Right forelimb (tissue), 1 donor: Measurements from ENCODE around the gene ACSM5.
"Not testable (repeated sequence)": the region's sequence is repeated elsewhere in the genome, so short reads cannot be mapped to it uniquely, and the experiment has no call there.

ENCODE experiments used
- DNase-seq: peaks from one replicate; pipeline ENCODE4 v3.0.0-alpha.2; 2018

ACSM5 gene

GRCh38 chr16:20459227-20459626, 49.9 kb downstream of the ACSM5 start:
- not testable (repeated sequence) for DNase-seq

DNA sequence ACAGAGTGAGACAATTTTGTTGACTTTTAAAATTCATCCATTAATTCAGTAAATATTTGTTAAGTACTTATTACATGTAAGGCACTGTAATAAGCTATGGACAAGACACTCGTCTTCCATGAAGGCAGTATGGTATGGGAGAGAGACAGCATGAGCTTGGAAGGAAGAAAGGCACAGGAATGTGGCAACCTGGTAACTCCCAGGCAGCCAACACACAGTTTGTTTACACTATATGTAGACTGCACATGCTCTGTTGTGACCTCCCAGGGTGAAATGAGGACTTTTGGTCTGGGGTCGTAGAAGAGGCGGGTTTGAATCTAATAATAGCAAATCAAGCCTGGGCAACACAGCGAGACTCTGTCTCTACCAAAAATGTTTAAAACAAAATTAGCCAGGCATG, 51.0 kb downstream of the ACSM5 start:
- not testable (repeated sequence) for DNase-seq

DNA sequence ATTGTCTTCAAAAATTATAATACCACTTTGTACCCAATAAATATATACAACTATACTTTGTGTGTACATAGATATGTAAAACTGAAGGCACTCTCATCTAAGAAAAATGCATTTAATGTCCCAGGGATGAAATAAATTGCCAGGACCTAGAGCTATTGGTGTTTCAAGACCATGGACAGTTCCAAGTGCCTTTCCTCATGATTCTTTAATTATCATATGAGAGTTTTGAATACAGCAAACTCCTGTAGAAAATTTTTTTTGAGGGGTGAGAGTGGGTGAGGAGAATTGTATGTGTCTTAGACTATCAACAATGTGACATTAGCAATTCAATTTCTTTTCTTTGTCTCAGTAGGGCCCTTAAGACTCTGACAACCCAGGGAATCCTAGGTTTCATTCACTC, 59.6 kb downstream of the ACSM5 start:
- not testable (repeated sequence) for DNase-seq

DNA sequence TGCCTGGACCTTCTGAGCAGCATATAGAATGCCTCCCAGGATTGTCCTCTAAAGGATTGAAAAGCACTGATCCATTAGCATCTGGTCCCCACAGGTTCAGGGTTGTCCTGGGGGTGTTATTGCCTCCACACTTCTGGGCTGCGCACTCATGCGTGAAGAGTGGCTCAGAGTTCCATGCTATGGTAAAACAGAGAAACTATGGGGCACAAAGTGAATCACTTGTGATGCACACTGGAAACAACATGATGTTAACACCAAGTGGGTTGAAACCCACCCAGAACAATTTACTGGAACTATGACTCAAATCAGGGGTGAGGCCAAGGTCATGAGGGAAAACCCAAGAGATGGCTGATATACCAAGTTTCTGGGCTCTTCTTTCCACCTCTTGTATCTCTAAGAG, 60.6 kb downstream of the ACSM5 start:
- not testable (repeated sequence) for DNase-seq

- not testable (repeated sequence) for DNase-seq
These were observed 61.4 kb downstream of the ACSM5 start for GRCh38 chr16:20470732-20471131.

DNA sequence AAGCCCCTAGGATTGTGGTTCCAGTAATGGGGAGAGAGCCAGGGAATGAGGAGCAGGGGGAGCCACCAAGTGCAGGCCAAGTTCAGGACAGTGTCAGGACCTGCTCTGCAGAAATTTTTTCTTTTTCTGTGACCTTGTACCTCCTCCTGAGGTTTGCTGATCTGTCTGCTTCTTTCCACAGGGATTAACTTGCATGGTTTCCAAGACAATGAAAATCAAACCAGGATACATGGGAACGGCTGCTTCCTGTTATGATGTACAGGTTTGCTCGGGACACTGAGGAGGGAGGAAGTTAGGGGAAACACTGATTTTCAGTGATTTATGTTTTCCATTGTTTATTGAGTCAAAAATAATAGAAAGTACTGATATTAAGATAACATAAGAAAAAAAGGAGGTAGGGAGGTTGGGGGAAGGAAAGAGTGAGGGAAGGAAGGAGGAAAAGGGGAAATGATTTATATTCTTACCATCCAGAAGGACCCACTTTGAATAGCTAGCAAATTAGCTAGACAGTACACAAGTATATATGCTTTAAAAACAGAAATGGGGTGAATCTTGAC, 67.9 kb downstream of the ACSM5 start:
- not testable (repeated sequence) for DNase-seq

GRCh38 chr16:20483989-20484388, 74.7 kb downstream of the ACSM5 start:
- not testable (repeated sequence) for DNase-seq

DNA sequence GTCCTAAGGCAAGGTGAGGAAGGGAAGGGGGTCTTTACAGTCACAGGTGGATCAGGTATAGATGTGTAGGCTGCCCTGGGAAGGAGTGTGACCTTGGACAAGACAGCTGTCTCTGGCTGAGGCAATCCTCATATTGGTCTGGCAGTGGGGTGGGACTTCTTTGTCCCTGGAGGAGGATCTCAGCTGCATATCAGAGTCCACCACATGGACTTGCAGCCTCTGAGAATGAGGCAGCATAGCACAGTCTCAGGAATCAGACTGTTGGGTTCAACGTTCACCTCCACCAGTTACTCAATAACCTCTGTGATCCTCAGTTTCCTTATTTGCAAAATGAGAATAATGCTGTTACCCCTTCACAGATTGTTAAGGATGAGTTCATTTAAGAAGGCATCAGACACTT, 75.4 kb downstream of the ACSM5 start:
- DNase-seq, result no peak

DNA sequence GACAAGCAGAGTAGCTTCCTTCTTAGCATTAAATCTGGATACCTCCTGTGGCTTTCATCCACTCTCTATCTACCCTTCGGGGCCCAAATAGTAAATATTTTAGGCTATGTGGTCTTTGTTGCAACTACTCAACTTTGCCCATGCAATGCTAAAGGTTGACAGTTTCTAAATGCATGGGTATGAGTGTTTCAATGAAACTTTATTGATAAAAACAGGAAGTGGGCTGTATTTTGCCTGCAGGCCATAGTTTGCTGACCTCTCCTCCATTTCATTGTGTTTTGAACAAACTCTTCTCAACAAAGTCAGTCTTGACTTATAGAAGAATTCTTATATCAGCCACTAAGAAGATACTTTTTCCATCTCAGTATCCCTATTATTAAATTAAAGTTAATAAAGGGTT, 76.1 kb downstream of the ACSM5 start:
- no peak for DNase-seq
